GM12878 (cell line): ENCODE results near the gene ASIC2.

Source experiments
- CTCF ChIP-seq, 3 experiments: IDR thresholded peaks in 2 of 3; conservative IDR thresholded peaks in 1 of 3; 2 replicates each; pipeline ENCODE4 v1.5.1; 2011; ENCODE audit warnings: low read depth in 3 of 3, low read length in 3 of 3, mild to moderate bottlenecking in 3 of 3, control low read depth in 2 of 3, moderate library complexity in 2 of 3, inconsistent platforms in 1 of 3, mixed read lengths in 1 of 3; ENCODE audit not compliant: control insufficient read depth in 2 of 3, insufficient read depth in 1 of 3; ENCODE audit errors: extremely low read depth in 1 of 3
- DPF2 ChIP-seq: fragments of 450-650 bp; IDR thresholded peaks from 2 replicates; pipeline ENCODE4 v1.6.1; 2017; ENCODE audit warnings: mild to moderate bottlenecking
- MXI1 ChIP-seq: fragments of 150-350 bp; IDR thresholded peaks from 2 replicates; pipeline ENCODE4 v1.6.1; 2011; ENCODE audit warnings: low read depth, mild to moderate bottlenecking, inconsistent platforms, low read length, improper control_type of control experiment
- MYB ChIP-seq: fragments of 150-350 bp; IDR thresholded peaks from 2 replicates; pipeline ENCODE4 v1.6.1; 2014; ENCODE audit warnings: mild to moderate bottlenecking, low read depth, low read length, borderline replicate concordance
- NFIC ChIP-seq: IDR thresholded peaks from 2 replicates; pipeline ENCODE4 v1.6.1; 2012; ENCODE audit warnings: low read depth, mild to moderate bottlenecking, inconsistent platforms, low read length, moderate library complexity
- NR2C2 ChIP-seq: IDR thresholded peaks from 2 replicates; pipeline ENCODE4 v1.6.1; 2011; ENCODE audit warnings: borderline replicate concordance, low read depth; ENCODE audit not compliant: control insufficient read depth, insufficient read length
- SIN3A ChIP-seq: IDR thresholded peaks from 2 replicates; pipeline ENCODE4 v1.6.1; 2012; ENCODE audit warnings: low read depth, low read length, improper control_type of control experiment

DNA sequence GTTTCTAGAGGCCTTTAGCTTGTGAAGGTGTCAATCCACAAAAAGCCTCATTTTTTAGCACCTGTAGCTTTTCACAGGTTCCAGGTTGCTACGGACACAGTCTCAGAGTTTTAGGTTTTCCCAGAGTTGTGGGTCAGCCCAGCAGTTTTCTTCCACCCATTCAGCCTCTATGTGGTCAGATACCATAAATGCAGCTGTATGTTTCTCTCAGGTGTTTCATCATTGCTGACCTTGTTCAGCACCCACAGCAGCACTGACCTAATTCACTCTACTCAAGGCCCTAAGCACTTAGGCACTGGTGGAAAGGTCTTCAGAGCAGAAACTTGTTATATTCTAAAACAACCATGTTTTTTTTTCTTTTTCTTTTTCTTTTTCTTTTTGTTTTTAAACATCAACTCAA, 316.5 kb downstream of the ASIC2 start:
- no peak for TF ChIP-seq NR2C2
- no peak for TF ChIP-seq CTCF (IDR thresholded peaks at IDR 0.05 in 2 of 3, conservative IDR thresholded peaks at IDR 0.05 in 1 of 3; ENCODE audit: control insufficient read depth in 2 of 3, extremely low read depth in 1 of 3, insufficient read depth in 1 of 3, low read depth in 3 of 3, low read length in 3 of 3)
- no peak for TF ChIP-seq MXI1
- no peak for TF ChIP-seq DPF2
- no peak for TF ChIP-seq MYB
- TF ChIP-seq SIN3A: no peak
- TF ChIP-seq NFIC: no peak
